Thyroid gland (tissue), 4 donors: ENCODE results near the gene TPSB2. TPM values are rescaled to one million over a fixed set of nuclear protein-coding genes. Genes with fewer than 3 reads are reported as not detected.
"Not testable (repeated sequence)": the region's sequence is repeated elsewhere in the genome, so short reads cannot be mapped to it uniquely, and the experiment has no call there.

Experiments used
- DNase-seq, 2 donors: peaks; one replicate each; pipeline ENCODE4 v3.0.0-alpha.2; 2019
- H3K27ac ChIP-seq, 3 donors: fragments of 200-600 bp; sonication (generic); 1 replicate in 2 of 3; 2 replicates in 1 of 3; pipeline ENCODE4 v1.5.1; 2016 to 2019; ENCODE audit warnings: mild to moderate bottlenecking in 1 of 3, moderate library complexity in 1 of 3
- H3K27me3 ChIP-seq: fragments of 200-600 bp; sonication (generic); one replicate; pipeline ENCODE4 v1.5.1; 2019
- H3K36me3 ChIP-seq, 2 donors: fragments of 200-600 bp; sonication (generic); one replicate each; pipeline ENCODE4 v1.5.1; 2016 to 2019
- H3K4me1 ChIP-seq, 2 donors: fragments of 200-600 bp; sonication (generic); one replicate each; pipeline ENCODE4 v1.5.1; 2017 to 2019
- H3K4me3 ChIP-seq, 3 donors: fragments of 200-600 bp; sonication (generic); replicated peaks in 1 of 3; 1 replicate in 2 of 3; 2 replicates in 1 of 3; pipeline ENCODE4 v1.5.1; 2016; ENCODE audit warnings: mild to moderate bottlenecking in 1 of 3
- H3K9me3 ChIP-seq: fragments of 200-600 bp; sonication (generic); one replicate; pipeline ENCODE4 v1.5.1; 2017
- POLR2A ChIP-seq, 2 donors: fragments of 450-650 bp; IDR thresholded peaks; one replicate each; pipeline ENCODE4 v1.6.1; 2017; ENCODE audit warnings: antibody characterized with exemption in 2 of 2, mild to moderate bottlenecking in 2 of 2, moderate library complexity in 1 of 2
- WGBS, 2 donors: methylation state at CpG; one replicate each; pipeline ENCODE4 v1.1.5; 2017; 5-methylcytosine and 5-hydroxymethylcytosine counted together
- intact Hi-C: fragments of 100-400 bp; cut with DNase I; formaldehyde crosslinking; loops from one replicate; pipeline ENCODE4 v1.15.1; 2023
- total RNA-seq, 4 donors: library from RNA; depleted of rRNA; stranded (reverse); fragments of >200 nt; gene quantifications; one replicate each; pipeline ENCODE4 v1.2.3, GENCODE V29; 2016
- TF ChIP-seq, protein P1 (sequence below), 6 experiments: fragments of 200-600 bp in 3 of 6; fragments of 450-650 bp in 3 of 6; sonication (generic) in 3 of 6; IDR thresholded peaks; one replicate each; pipeline ENCODE4 v1.5.1; 2016 to 2019; ENCODE audit warnings: antibody characterized with exemption in 6 of 6, mild to moderate bottlenecking in 2 of 6, inconsistent platforms in 1 of 6, moderate library complexity in 1 of 6

Gene TPSB2
- total RNA-seq, 4 donors from 2014 or later: 1.1 to 16.6 (median 11.9) TPM; not detected in 1

DNA sequence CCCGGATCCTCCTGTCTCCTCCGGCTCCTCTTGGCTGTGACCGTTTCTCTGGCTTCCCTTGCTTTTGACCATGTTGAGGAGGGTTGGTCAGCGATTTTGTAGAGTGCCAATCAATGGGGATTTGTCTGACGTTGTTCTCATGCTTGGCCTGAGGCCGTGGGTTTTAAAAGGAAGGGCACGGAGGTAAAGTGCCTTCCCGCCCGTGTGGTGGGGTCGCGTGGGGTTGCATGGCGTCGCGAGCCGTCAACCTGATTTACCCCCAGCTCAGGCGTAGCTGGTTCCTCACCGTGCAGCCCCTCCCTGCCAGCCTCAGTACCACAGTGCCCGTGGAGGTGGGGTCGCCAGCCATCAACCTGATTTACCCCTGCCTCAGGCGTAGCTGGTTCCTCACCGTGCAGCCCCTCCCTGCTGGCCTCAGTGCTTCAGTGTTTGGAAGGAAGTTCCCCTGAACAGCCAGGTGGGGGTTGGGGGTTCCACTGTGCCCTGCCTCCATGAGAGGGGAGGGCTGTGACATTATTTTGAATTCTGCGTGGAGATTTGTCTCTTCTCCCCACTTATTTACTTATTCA lies 15.6 kb upstream of the TPSB2 start:
- WGBS, 2 donors: 41 to 61% methylated on average over 17 to 22 of the region's 22 CpGs
- H3K9me3 ChIP-seq: no peaks in the 10 kb centered on the region
- H3K27me3 ChIP-seq: no peaks in the 10 kb centered on the region
- intact Hi-C loops: no loop called here
- DNase-seq: no peak
- TF ChIP-seq POLR2A (IDR thresholded peaks at IDR 0.05): no peak
- TF ChIP-seq, protein P1, sequence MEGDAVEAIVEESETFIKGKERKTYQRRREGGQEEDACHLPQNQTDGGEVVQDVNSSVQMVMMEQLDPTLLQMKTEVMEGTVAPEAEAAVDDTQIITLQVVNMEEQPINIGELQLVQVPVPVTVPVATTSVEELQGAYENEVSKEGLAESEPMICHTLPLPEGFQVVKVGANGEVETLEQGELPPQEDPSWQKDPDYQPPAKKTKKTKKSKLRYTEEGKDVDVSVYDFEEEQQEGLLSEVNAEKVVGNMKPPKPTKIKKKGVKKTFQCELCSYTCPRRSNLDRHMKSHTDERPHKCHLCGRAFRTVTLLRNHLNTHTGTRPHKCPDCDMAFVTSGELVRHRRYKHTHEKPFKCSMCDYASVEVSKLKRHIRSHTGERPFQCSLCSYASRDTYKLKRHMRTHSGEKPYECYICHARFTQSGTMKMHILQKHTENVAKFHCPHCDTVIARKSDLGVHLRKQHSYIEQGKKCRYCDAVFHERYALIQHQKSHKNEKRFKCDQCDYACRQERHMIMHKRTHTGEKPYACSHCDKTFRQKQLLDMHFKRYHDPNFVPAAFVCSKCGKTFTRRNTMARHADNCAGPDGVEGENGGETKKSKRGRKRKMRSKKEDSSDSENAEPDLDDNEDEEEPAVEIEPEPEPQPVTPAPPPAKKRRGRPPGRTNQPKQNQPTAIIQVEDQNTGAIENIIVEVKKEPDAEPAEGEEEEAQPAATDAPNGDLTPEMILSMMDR (IDR thresholded peaks at IDR 0.05): no peak
- no peaks in the 10 kb centered on the region for H3K36me3 ChIP-seq
- no peaks in the 10 kb centered on the region for H3K4me1 ChIP-seq
- H3K27ac ChIP-seq: no peak overlapping the region
- H3K4me3 ChIP-seq: no peak overlapping the region

DNA sequence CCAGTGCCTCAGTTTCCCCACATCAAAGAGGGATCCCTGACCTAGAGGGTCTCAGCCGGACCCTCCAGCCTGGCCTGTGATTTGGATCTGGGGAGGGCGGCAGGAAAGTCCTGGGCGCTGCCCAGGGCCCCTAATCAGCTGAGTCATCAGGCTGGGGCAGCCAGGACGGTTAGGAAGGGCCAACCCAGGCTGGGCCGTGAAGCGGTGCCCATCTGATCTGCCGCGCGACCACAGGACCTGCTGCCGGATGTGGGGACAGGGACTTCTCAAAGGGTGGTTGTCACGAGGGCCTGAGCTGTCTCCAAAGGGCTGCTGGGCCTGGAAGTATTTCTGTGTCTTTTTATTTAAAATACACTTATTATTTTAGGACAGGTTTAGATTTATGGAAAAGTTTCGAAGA lies 14.9 kb upstream of the TPSB2 start:
- DNase-seq: no peak
- Histone ChIP-seq H3K4me3 (no peak overlapping the region), H3K27ac (no peak overlapping the region), H3K27me3 (no peaks in the 10 kb centered on the region), H3K4me1 (no peaks in the 10 kb centered on the region), H3K36me3 (no peaks in the 10 kb centered on the region), H3K9me3 (no peaks in the 10 kb centered on the region)
- intact Hi-C loops: no loop called here
- TF ChIP-seq, protein P1 (IDR thresholded peaks at IDR 0.05): no peak
- WGBS, 2 donors: 74 to 94% methylated on average over 7 to 11 of the region's 12 CpGs

DNA sequence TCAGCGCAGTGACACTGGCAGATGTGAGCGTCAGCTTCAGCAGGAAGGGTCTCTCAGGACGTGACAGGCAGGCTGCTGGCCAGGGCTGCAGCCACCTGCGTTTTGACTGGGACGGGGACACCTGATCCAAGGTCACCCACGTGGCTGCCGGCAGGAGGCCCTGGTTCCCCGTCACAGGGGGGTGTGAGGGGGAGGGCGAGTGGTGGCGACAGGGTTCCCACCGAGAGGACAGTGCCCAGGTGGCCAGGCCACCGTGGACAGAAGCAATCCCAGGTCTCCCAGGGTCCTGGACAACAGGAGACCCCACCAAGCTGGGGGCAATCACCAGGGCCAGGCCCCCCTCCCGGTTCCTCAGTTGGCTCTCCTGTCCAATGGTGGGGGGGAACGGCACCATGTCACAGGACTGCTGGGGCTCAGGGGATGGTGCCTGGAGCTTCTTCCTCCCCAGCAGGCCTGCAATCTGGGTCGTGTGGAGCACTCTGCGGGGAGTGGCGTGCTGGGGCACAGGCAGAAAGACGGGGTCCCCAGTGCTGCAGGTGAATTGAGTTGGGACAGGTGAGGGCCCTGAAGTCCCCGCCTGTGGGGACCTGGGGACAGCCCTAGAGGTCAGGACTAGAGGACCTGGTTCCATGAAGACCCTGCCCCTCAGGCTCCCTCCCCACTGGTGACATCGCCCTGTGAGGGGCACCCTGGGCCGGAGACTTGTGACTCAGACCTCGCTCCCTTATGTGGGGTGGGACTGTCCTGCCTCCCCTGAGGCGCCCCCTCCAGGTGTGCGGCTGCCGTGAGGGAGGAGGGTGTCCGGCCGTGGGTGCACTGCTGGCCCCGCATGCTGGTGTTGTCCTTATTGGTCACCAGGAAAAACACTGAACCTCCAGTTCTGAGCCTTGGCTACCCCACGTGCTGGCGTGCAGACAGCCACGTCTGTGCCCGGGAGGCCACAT lies 14.2 kb upstream of the TPSB2 start:
- H3K9me3 ChIP-seq, H3K36me3 ChIP-seq, H3K27me3 ChIP-seq, H3K4me1 ChIP-seq, DNase-seq, H3K27ac ChIP-seq, H3K4me3 ChIP-seq, intact Hi-C loops: not testable (repeated sequence)
- 48 to 61% methylated on average over 11 of the region's 32 CpGs for WGBS, 2 donors

DNA sequence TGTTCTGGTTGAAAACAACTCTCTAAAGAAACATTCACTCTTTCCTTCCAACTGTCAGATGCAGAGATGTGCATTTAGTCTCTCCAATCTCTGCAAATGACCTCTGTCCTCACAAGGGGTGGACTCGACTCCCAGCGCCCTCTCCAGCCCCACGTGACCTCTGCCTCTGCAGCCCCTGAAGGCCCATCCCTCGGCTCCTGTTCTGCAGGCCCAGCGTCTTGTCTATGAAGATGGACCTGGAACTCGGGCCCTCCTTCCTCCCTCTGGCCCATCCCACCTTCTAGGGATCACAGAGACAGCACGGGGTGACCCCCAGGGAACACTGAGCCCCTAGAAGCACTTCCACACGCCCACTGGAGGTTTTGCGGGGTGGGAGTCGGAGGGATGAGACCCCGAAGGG lies 13.4 kb upstream of the TPSB2 start:
- H3K27ac ChIP-seq, H3K4me1 ChIP-seq, H3K27me3 ChIP-seq, H3K36me3 ChIP-seq, H3K4me3 ChIP-seq, intact Hi-C loops, DNase-seq, H3K9me3 ChIP-seq: not testable (repeated sequence)
- 60 to 74% methylated on average over 6 of the region's 11 CpGs for WGBS, 2 donors

DNA sequence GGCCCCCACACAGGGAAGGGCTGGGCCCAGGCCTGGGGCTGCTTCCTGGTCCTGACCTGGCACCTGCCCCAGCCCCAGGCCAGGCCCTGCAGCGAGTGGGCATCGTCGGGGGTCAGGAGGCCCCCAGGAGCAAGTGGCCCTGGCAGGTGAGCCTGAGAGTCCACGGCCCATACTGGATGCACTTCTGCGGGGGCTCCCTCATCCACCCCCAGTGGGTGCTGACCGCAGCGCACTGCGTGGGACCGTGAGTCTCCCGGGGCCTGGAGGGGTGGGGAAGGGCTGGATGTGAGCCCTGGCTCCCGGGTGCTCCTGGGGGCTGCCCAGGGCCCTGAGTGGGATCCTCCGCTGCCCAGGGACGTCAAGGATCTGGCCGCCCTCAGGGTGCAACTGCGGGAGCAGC lies 11.1 kb upstream of the TPSB2 start:
- intact Hi-C loops, H3K4me3 ChIP-seq, H3K9me3 ChIP-seq, H3K36me3 ChIP-seq, DNase-seq, H3K4me1 ChIP-seq, H3K27ac ChIP-seq, H3K27me3 ChIP-seq: not testable (repeated sequence)
- WGBS, 2 donors: no CpG with 5 or more reads among the region's 15 CpGs

DNA sequence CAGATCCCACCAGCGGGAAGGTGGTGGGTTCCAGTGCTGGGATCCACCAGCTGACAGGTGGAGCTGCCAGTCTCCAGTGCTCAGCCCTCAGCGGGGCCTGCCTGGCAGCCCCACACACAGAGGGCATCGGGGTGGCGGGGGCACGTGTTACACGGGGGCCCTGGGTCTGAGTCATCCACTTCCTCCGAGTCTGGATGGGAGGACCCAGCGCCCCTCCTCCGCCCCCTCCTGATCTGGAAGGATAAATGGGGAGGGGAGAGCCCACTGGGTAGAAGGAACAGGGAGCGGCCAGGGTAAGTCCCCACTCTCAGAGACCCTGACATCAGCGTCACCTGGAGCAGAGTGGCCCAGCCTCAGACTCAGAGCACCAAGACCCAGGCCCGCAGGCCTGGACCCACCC lies 10.5 kb upstream of the TPSB2 start, which contains the start of gene TPSAB1:
Gene TPSAB1, plus strand, starts transcription at position 270 of the 400 bp plus-strand sequence. CDS start 234 bp downstream, outside the sequence.
- intact Hi-C loops, H3K9me3 ChIP-seq, H3K4me3 ChIP-seq, DNase-seq, H3K27me3 ChIP-seq, H3K4me1 ChIP-seq, H3K36me3 ChIP-seq, H3K27ac ChIP-seq: not testable (repeated sequence)
- WGBS, 2 donors: no CpG with 5 or more reads among the region's 12 CpGs

DNA sequence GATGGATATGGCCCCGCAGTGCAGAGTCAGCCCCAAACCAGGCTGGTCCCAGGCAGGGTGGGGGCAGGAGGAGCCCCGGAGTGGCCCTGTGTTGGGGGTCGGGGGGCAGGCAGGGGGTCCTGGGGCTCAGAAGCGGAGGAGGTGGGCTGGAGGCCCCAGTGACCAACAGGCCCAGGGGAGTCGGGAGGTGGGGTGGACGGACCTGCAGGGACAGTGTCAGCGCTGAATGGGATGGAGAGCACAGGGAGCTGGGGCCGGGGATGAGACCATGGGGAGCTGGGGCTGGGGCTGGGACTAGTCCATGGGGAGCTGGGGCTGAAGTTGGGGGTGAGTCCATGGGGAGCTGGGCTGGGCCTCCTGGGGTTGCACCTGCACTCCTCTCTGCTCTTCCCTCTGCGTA lies 9.6 kb upstream of the TPSB2 start:
- 83 to 87% methylated on average over 3 to 4 of the region's 9 CpGs for WGBS, 2 donors
- intact Hi-C loops, H3K9me3 ChIP-seq, H3K27ac ChIP-seq, H3K27me3 ChIP-seq, H3K4me1 ChIP-seq, DNase-seq, H3K36me3 ChIP-seq, H3K4me3 ChIP-seq: not testable (repeated sequence)

DNA sequence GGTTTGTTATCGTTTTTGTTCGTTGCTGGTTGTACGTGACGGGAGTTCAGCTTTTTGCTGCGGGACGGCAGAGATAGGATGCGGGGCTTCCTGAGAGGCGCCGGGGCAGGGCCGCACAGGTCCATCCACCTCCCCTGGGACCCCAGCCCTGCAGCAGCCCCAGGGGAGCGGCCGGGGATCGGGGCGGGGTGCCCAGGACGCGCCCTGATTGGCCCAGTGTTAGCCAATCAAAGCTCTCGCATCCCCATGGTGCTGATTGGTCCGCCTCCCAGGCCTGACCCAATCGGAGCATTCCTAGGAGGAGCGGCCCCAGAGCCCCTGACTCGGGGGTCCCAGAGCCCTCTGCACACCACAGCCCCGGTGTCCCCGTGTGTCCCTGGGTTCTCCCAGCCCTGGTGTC lies 8.9 kb upstream of the TPSB2 start:
- H3K9me3 ChIP-seq, DNase-seq, H3K27me3 ChIP-seq, H3K27ac ChIP-seq, H3K4me1 ChIP-seq, intact Hi-C loops, H3K36me3 ChIP-seq, H3K4me3 ChIP-seq: not testable (repeated sequence)
- WGBS, 2 donors: 70 to 78% methylated on average over 6 to 16 of the region's 23 CpGs
